ENCODE data around the gene DHX58. TPM values are rescaled to one million over a fixed set of nuclear protein-coding genes. Genes with fewer than 3 reads are reported as not detected.
A peak's percentile ranks its signal among the peaks of the same experiment; 100 is the strongest.

Gene DHX58
- total and polyA plus RNA-seq, 4 experiments from 2014 or later: 11.9 to 43.3 (median 30.5) TPM

GRCh38 chr17:42107124-42107523, 5.4 kb downstream of the DHX58 start:
- Histone ChIP-seq H3K4me3 (ENCODE audit: low read length in 2 of 2) (no peak overlapping the region), H3K36me3 (ENCODE audit: insufficient read depth, low read length) (peaks cover 7% of the 10 kb centered on the region), H3K27ac (ENCODE audit: low read depth, low read length) (no peak overlapping the region), H3K9me3 (ENCODE audit: control insufficient read depth in 1 of 2, low read length in 2 of 2) (no peaks in the 10 kb centered on the region), H3K4me1 (ENCODE audit: insufficient read depth, low read length) (peaks cover 34% of the 10 kb centered on the region), H3K27me3 (ENCODE audit: insufficient read depth, low read length) (no peaks in the 10 kb centered on the region)
- Mint-ChIP-seq H3K4me3 (peak overlapping the region in 5 of 8 donors; percentile 54 to 68 (median 61)), H3K36me3 (peaks cover 5 to 19% of the 10 kb centered on the region in 2 donors), H3K4me1 (peaks cover 17 to 46% (median 34%) of the 10 kb centered on the region in 4 donors), H3K9me3 (peaks cover 0 to 3% (median 0%) of the 10 kb centered on the region in 8 donors), H3K27me3 (no peaks in the 10 kb centered on the region), H3K27ac (peak overlapping the region in 1 of 7 donors; percentile 79)
- DNase-seq: no peak
- CTCF ChIA-PET (ENCODE audit: partially characterized antibody): interaction anchor here (0.6 to 7.9 kb wide), 7 partner anchors 9 to 1473 kb away, joined by 3 to 88 read pairs (median 6); partner anchors contain the start of gene DNAJC7
- intact Hi-C loops (cut with micrococcal nuclease): no loop called here
- POLR2A ChIA-PET (ENCODE audit: partially characterized antibody): interaction anchor here (0.7 to 1.2 kb wide), 3 partner anchors 9 to 143 kb away, joined by 3 to 5 read pairs (median 3); partner anchors contain the start of gene CNP

GRCh38 chr17:42106009-42106408, 6.5 kb downstream of the DHX58 start:
- Mint-ChIP-seq H3K27ac (no peak overlapping the region), H3K27me3 (no peaks in the 10 kb centered on the region), H3K4me1 (peaks cover 13 to 35% (median 24%) of the 10 kb centered on the region in 4 donors), H3K36me3 (peaks cover 5 to 19% of the 10 kb centered on the region in 2 donors), H3K9me3 (peaks cover 0 to 3% (median 0%) of the 10 kb centered on the region in 8 donors), H3K4me3 (peak overlapping the region in 3 of 8 donors; percentile 20 to 52 (median 21))
- Histone ChIP-seq H3K4me1 (ENCODE audit: insufficient read depth, low read length) (peaks cover 23% of the 10 kb centered on the region), H3K27ac (ENCODE audit: low read depth, low read length) (no peak overlapping the region), H3K9me3 (ENCODE audit: control insufficient read depth in 1 of 2, low read length in 2 of 2) (no peaks in the 10 kb centered on the region), H3K36me3 (ENCODE audit: insufficient read depth, low read length) (peaks cover 7% of the 10 kb centered on the region), H3K27me3 (ENCODE audit: insufficient read depth, low read length) (no peaks in the 10 kb centered on the region), H3K4me3 (ENCODE audit: low read length in 2 of 2) (no peak overlapping the region)
- DNase-seq: no peak
- POLR2A ChIA-PET (ENCODE audit: partially characterized antibody): interaction anchor here (1.2 kb wide), 1 partner anchor 8 kb away, joined by 3 read pairs; no protein-coding TSS in a partner anchor
- intact Hi-C loops (cut with micrococcal nuclease): no loop called here
- CTCF ChIA-PET (ENCODE audit: partially characterized antibody): interaction anchor here (2.0 kb wide), 1 partner anchor 143 kb away, joined by 7 read pairs; no protein-coding TSS in a partner anchor

- intact Hi-C loops (cut with micrococcal nuclease): no loop called here
- Mint-ChIP-seq H3K27ac (peak overlapping the region in 1 of 7 donors; percentile 57), H3K4me3 (no peak overlapping the region), H3K9me3 (no peaks in the 10 kb centered on the region), H3K36me3 (peaks cover 0 to 15% of the 10 kb centered on the region in 2 donors), H3K27me3 (no peaks in the 10 kb centered on the region), H3K4me1 (peaks cover 3 to 23% (median 13%) of the 10 kb centered on the region in 4 donors)
- H3K4me3 ChIP-seq (ENCODE audit: low read length in 2 of 2): no peak overlapping the region
- no peaks in the 10 kb centered on the region for H3K9me3 ChIP-seq (ENCODE audit: control insufficient read depth in 1 of 2, low read length in 2 of 2)
- CTCF ChIA-PET (ENCODE audit: partially characterized antibody): interaction anchor here (1.2 to 1.9 kb wide), 4 partner anchors 9 to 79 kb away, joined by 4 to 7 read pairs (median 6); partner anchors contain the start of gene DHX58
- H3K27me3 ChIP-seq (ENCODE audit: insufficient read depth, low read length): no peaks in the 10 kb centered on the region
- POLR2A ChIA-PET (ENCODE audit: partially characterized antibody): interaction anchor here (1.0 kb wide), 1 partner anchor 8 kb away, joined by 4 read pairs; the partner anchor contains the start of gene DHX58
- H3K4me1 ChIP-seq (ENCODE audit: insufficient read depth, low read length): peaks cover 13% of the 10 kb centered on the region
- H3K27ac ChIP-seq (ENCODE audit: low read depth, low read length): no peak overlapping the region
- DNase-seq: no peak
- H3K36me3 ChIP-seq (ENCODE audit: insufficient read depth, low read length): peaks cover 7% of the 10 kb centered on the region
These were observed 8.2 kb downstream of the DHX58 start for GRCh38 chr17:42104264-42104663.

- H3K36me3 ChIP-seq (ENCODE audit: insufficient read depth, low read length): peaks cover 7% of the 10 kb centered on the region
- no peaks in the 10 kb centered on the region for H3K27me3 Mint-ChIP-seq
- ChIA-PET POLR2A (ENCODE audit: partially characterized antibody) (interaction anchor here (1.0 kb wide), 1 partner anchor 9 kb away, joined by 4 read pairs; the partner anchor contains the start of gene DHX58), CTCF (ENCODE audit: partially characterized antibody) (interaction anchor here (0.7 to 1.9 kb wide), 7 partner anchors 9 to 423 kb away, joined by 3 to 7 read pairs (median 4); partner anchors contain the start of gene DHX58)
- peaks cover 0 to 9% of the 10 kb centered on the region in 2 donors for H3K36me3 Mint-ChIP-seq
- no peak overlapping the region for H3K4me3 ChIP-seq (ENCODE audit: low read length in 2 of 2)
- peaks cover 13% of the 10 kb centered on the region for H3K4me1 ChIP-seq (ENCODE audit: insufficient read depth, low read length)
- intact Hi-C loops (cut with micrococcal nuclease): no loop called here
- no peaks in the 10 kb centered on the region for H3K9me3 ChIP-seq (ENCODE audit: control insufficient read depth in 1 of 2, low read length in 2 of 2)
- H3K4me1 Mint-ChIP-seq: peaks cover 1 to 15% (median 8%) of the 10 kb centered on the region in 4 donors
- H3K27ac Mint-ChIP-seq: no peak overlapping the region
- no peaks in the 10 kb centered on the region for H3K9me3 Mint-ChIP-seq
- DNase-seq: no peak
- H3K4me3 Mint-ChIP-seq: no peak overlapping the region
- H3K27me3 ChIP-seq (ENCODE audit: insufficient read depth, low read length): no peaks in the 10 kb centered on the region
- H3K27ac ChIP-seq (ENCODE audit: low read depth, low read length): no peak overlapping the region
These were observed 9.1 kb downstream of the DHX58 start for GRCh38 chr17:42103221-42103954.

- POLR2A ChIA-PET (ENCODE audit: partially characterized antibody): interaction anchor here (1.1 to 2.9 kb wide), 2 partner anchors 10 to 135 kb away, joined by 4 to 9 read pairs; partner anchors contain the start of genes CNP and DHX58
- Histone ChIP-seq H3K27ac (ENCODE audit: low read depth, low read length) (no peak overlapping the region), H3K4me1 (ENCODE audit: insufficient read depth, low read length) (peaks cover 7% of the 10 kb centered on the region), H3K4me3 (ENCODE audit: low read length in 2 of 2) (no peak overlapping the region), H3K27me3 (ENCODE audit: insufficient read depth, low read length) (peaks cover 6% of the 10 kb centered on the region), H3K36me3 (ENCODE audit: insufficient read depth, low read length) (peaks cover 7% of the 10 kb centered on the region), H3K9me3 (ENCODE audit: control insufficient read depth in 1 of 2, low read length in 2 of 2) (no peaks in the 10 kb centered on the region)
- intact Hi-C loops (cut with micrococcal nuclease): no loop called here
- Mint-ChIP-seq H3K27ac (no peak overlapping the region), H3K36me3 (peaks cover 0 to 4% of the 10 kb centered on the region in 2 donors), H3K27me3 (peaks cover 2 to 8% of the 10 kb centered on the region in 2 donors), H3K9me3 (no peaks in the 10 kb centered on the region), H3K4me3 (no peak overlapping the region), H3K4me1 (peaks cover 2 to 12% (median 7%) of the 10 kb centered on the region in 4 donors)
- CTCF ChIA-PET (ENCODE audit: partially characterized antibody): interaction anchor here (0.7 to 2.5 kb wide), 9 partner anchors 9 to 83 kb away, joined by 3 to 20 read pairs (median 4); partner anchors contain the start of genes DHX58 and NKIRAS2
- DNase-seq: peak in 4 of 5 donors; percentile 32 to 49 (median 37)
These were observed 10.8 kb downstream of the DHX58 start for GRCh38 chr17:42101513-42102292.

GRCh38 chr17:42098730-42099399, 13.6 kb downstream of the DHX58 start:
- no peaks in the 10 kb centered on the region for H3K9me3 ChIP-seq (ENCODE audit: control insufficient read depth in 1 of 2, low read length in 2 of 2)
- H3K27me3 Mint-ChIP-seq: peaks cover 2 to 20% of the 10 kb centered on the region in 2 donors
- H3K4me1 Mint-ChIP-seq: peaks cover 2 to 8% (median 7%) of the 10 kb centered on the region in 4 donors
- H3K4me1 ChIP-seq (ENCODE audit: insufficient read depth, low read length): peaks cover 7% of the 10 kb centered on the region
- intact Hi-C loops (cut with micrococcal nuclease): no loop called here
- H3K9me3 Mint-ChIP-seq: no peaks in the 10 kb centered on the region
- no peaks in the 10 kb centered on the region for H3K36me3 Mint-ChIP-seq
- ChIA-PET CTCF (ENCODE audit: partially characterized antibody) (interaction anchor here (1.0 to 1.7 kb wide), 2 partner anchors 19 to 31 kb away, joined by 3 to 9 read pairs; no protein-coding TSS in a partner anchor), POLR2A (ENCODE audit: partially characterized antibody) (interaction anchor here (2.8 kb wide), 1 partner anchor 14 kb away, joined by 14 read pairs; the partner anchor contains the start of gene DHX58)
- peak overlapping the region in 2 of 7 donors; percentile 23 to 89 for H3K27ac Mint-ChIP-seq
- H3K36me3 ChIP-seq (ENCODE audit: insufficient read depth, low read length): no peaks in the 10 kb centered on the region
- peaks cover 6% of the 10 kb centered on the region for H3K27me3 ChIP-seq (ENCODE audit: insufficient read depth, low read length)
- no peak overlapping the region for H3K4me3 ChIP-seq (ENCODE audit: low read length in 2 of 2)
- peak overlapping the region in 1 of 8 donors; percentile 25 for H3K4me3 Mint-ChIP-seq
- no peak for DNase-seq
- H3K27ac ChIP-seq (ENCODE audit: low read depth, low read length): no peak overlapping the region
